OCI-LY1 (cell line): ENCODE results near the gene COG6.

Experiments used
- H2AFZ ChIP-seq: fragments of 200-600 bp; sonication (generic), shearing (Covaris generic); 2 replicates; pipeline ENCODE4 v1.6.0; 2014; ENCODE audit warnings: antibody characterized with exemption, mild to moderate bottlenecking, low read length
- H3F3A ChIP-seq: fragments of 200-600 bp; sonication (generic), shearing (Covaris generic); 2 replicates; pipeline ENCODE4 v1.6.0; 2014; ENCODE audit warnings: mild to moderate bottlenecking, antibody characterized with exemption, low read length, moderate library complexity; ENCODE audit not compliant: insufficient read depth
- H3K27ac ChIP-seq: fragments of 200-600 bp; sonication (generic); 2 replicates; pipeline ENCODE4 v1.5.1; 2014; ENCODE audit warnings: low read length, mixed run types, mild to moderate bottlenecking, low read depth; ENCODE audit not compliant: poor library complexity, severe bottlenecking
- H3K27me3 ChIP-seq: fragments of 200-600 bp; sonication (generic); 2 replicates; pipeline ENCODE4 v1.6.0; 2014; ENCODE audit warnings: antibody characterized with exemption, mild to moderate bottlenecking, low read length, moderate library complexity; ENCODE audit not compliant: insufficient read depth
- H3K36me3 ChIP-seq: fragments of 200-600 bp; sonication (generic); 2 replicates; pipeline ENCODE4 v1.6.1; 2014; ENCODE audit warnings: mild to moderate bottlenecking, antibody characterized with exemption, low read length, moderate library complexity, mixed read lengths; ENCODE audit not compliant: insufficient read depth
- H3K4me1 ChIP-seq: fragments of 200-600 bp; sonication (generic); 2 replicates; pipeline ENCODE4 v1.5.1; 2014; ENCODE audit warnings: mild to moderate bottlenecking, low read length, moderate library complexity; ENCODE audit not compliant: insufficient read depth, severe bottlenecking
- H3K4me2 ChIP-seq: fragments of 200-600 bp; sonication (generic), shearing (Covaris generic); 2 replicates; pipeline ENCODE4 v1.6.1; 2014; ENCODE audit warnings: low read length
- H3K4me3 ChIP-seq: fragments of 200-600 bp; sonication (generic); 2 replicates; pipeline ENCODE4 v1.5.1; 2014; ENCODE audit warnings: low read length, low read depth, mild to moderate bottlenecking, mixed read lengths; ENCODE audit not compliant: poor library complexity, severe bottlenecking
- H3K79me2 ChIP-seq: fragments of 200-600 bp; shearing (Covaris generic); 2 replicates; pipeline ENCODE4 v1.6.1; 2016; ENCODE audit warnings: mixed run types, low read length, mixed read lengths; ENCODE audit not compliant: insufficient read depth
- H3K9ac ChIP-seq: fragments of 200-600 bp; sonication (generic), shearing (Covaris generic); 2 replicates; pipeline ENCODE4 v1.6.1; 2014; ENCODE audit warnings: mild to moderate bottlenecking, low read length, mixed read lengths
- H3K9me2 ChIP-seq: fragments of 200-600 bp; sonication (generic), shearing (Covaris generic); 2 replicates; pipeline ENCODE4 v1.6.1; 2014; ENCODE audit warnings: low read depth, mild to moderate bottlenecking, low read length, mixed read lengths
- H3K9me3 ChIP-seq: fragments of 200-600 bp; shearing (Covaris generic); 2 replicates; pipeline ENCODE4 v1.6.1; 2014; ENCODE audit warnings: low read length, mixed read lengths
- H4K20me1 ChIP-seq: fragments of 200-600 bp; sonication (generic), shearing (Covaris generic); 2 replicates; pipeline ENCODE4 v1.6.0; 2016; ENCODE audit warnings: mild to moderate bottlenecking, low read length; ENCODE audit not compliant: insufficient read depth
- CTCF ChIP-seq: fragments of 200-600 bp; sonication (generic), shearing (Covaris generic); IDR thresholded peaks from 2 replicates; pipeline ENCODE4 v1.5.1; 2017; ENCODE audit warnings: mild to moderate bottlenecking, antibody characterized with exemption, low read length, moderate library complexity, mixed read lengths
- EZH2 ChIP-seq: fragments of 200-600 bp; sonication (generic), shearing (Covaris generic); IDR thresholded peaks from 2 replicates; pipeline ENCODE4 v1.8.0; 2017; ENCODE audit warnings: borderline replicate concordance, mixed run types, mild to moderate bottlenecking, antibody characterized with exemption, low read length, moderate library complexity, mixed read lengths

Gene COG6

GRCh38 chr13:39787086-39787487 lies 131.6 kb downstream of the COG6 start:
- Histone ChIP-seq H2AFZ (no peak overlapping the region), H3K27ac (no peak overlapping the region), H3K79me2 (no peaks in the 10 kb centered on the region), H3K4me2 (no peak overlapping the region), H3K9me3 (peaks cover 3% of the 10 kb centered on the region; the same call in 1 of the 2 replicates), H3K9ac (no peak overlapping the region), H3K27me3 (no peaks in the 10 kb centered on the region), H3K4me3 (no peak overlapping the region), H3F3A (no peaks in the 10 kb centered on the region), H4K20me1 (no peaks in the 10 kb centered on the region), H3K36me3 (no peaks in the 10 kb centered on the region), H3K4me1 (no peaks in the 10 kb centered on the region), H3K9me2 (no peaks in the 10 kb centered on the region)
- no peak for TF ChIP-seq CTCF
- TF ChIP-seq EZH2, result no peak

GRCh38 chr13:39788102-39788501 lies 132.6 kb downstream of the COG6 start:
- TF ChIP-seq CTCF, result no peak
- TF ChIP-seq EZH2, result no peak
- Histone ChIP-seq H2AFZ (no peak overlapping the region), H3K4me3 (no peak overlapping the region), H3K9me2 (no peaks in the 10 kb centered on the region), H3K36me3 (no peaks in the 10 kb centered on the region), H3K9ac (no peak overlapping the region), H3K27ac (no peak overlapping the region), H3K79me2 (no peaks in the 10 kb centered on the region), H4K20me1 (no peaks in the 10 kb centered on the region), H3K4me2 (no peak overlapping the region), H3K9me3 (peaks cover 3% of the 10 kb centered on the region; the same call in 1 of the 2 replicates), H3K27me3 (no peaks in the 10 kb centered on the region), H3F3A (no peaks in the 10 kb centered on the region), H3K4me1 (no peaks in the 10 kb centered on the region)

- H3K4me1 ChIP-seq, result no peaks in the 10 kb centered on the region
- H2AFZ ChIP-seq, result no peak overlapping the region
- no peaks in the 10 kb centered on the region for H3K79me2 ChIP-seq
- H3K4me2 ChIP-seq, result no peak overlapping the region
- no peaks in the 10 kb centered on the region; the same call in 1 of the 2 replicates for H3K27me3 ChIP-seq
- no peak overlapping the region for H3K27ac ChIP-seq
- no peaks in the 10 kb centered on the region for H3K9me2 ChIP-seq
- no peaks in the 10 kb centered on the region for H3F3A ChIP-seq
- no peak overlapping the region for H3K4me3 ChIP-seq
- no peak for TF ChIP-seq EZH2
- TF ChIP-seq CTCF, result no peak
- peaks cover 9% of the 10 kb centered on the region for H3K9me3 ChIP-seq
- H3K9ac ChIP-seq, result no peak overlapping the region
- no peaks in the 10 kb centered on the region for H3K36me3 ChIP-seq
- H4K20me1 ChIP-seq, result no peaks in the 10 kb centered on the region
Measured at GRCh38 chr13:39789451-39789850, 134.0 kb downstream of the COG6 start.
